H9 (cell line): Measurements from ENCODE around the gene CDH4. TPM values are rescaled to one million over a fixed set of nuclear protein-coding genes. Genes with fewer than 3 reads are reported as not detected.

ENCODE experiments used
- DNase-seq: peaks from one replicate; pipeline ENCODE4 v3.0.0-alpha.2; 2017
- H2AFZ ChIP-seq: one replicate; pipeline ENCODE4 v1.6.1; 2013; ENCODE audit warnings: mild to moderate bottlenecking, low read length, control low read depth, moderate library complexity
- H2AK5ac ChIP-seq: 2 replicates; pipeline ENCODE4 v1.6.1; 2013; ENCODE audit warnings: low read length, control low read depth, mixed read lengths; ENCODE audit not compliant: insufficient read length
- H2BK120ac ChIP-seq: one replicate; pipeline ENCODE4 v1.6.1; 2013; ENCODE audit warnings: low read depth, mild to moderate bottlenecking, low read length, control low read depth, inconsistent platforms; ENCODE audit not compliant: poor library complexity, severe bottlenecking
- H2BK12ac ChIP-seq: 2 replicates; pipeline ENCODE4 v1.6.1; 2013; ENCODE audit warnings: low read length, control low read depth, mixed read lengths, low read depth; ENCODE audit not compliant: insufficient read length
- H2BK15ac ChIP-seq: 2 replicates; pipeline ENCODE4 v1.6.1; 2013; ENCODE audit warnings: low read depth, low read length, control low read depth
- H2BK20ac ChIP-seq: one replicate; pipeline ENCODE4 v1.6.1; 2013; ENCODE audit warnings: low read depth, mild to moderate bottlenecking, low read length, control low read depth, inconsistent platforms; ENCODE audit not compliant: poor library complexity, severe bottlenecking
- H2BK5ac ChIP-seq: 2 replicates; pipeline ENCODE4 v1.6.1; 2013; ENCODE audit warnings: low read length, control low read depth, mixed read lengths; ENCODE audit not compliant: insufficient read length
- H3K14ac ChIP-seq: 2 replicates; pipeline ENCODE4 v1.6.1; 2013; ENCODE audit warnings: low read length, control low read depth; ENCODE audit not compliant: insufficient read depth
- H3K18ac ChIP-seq: 2 replicates; pipeline ENCODE4 v1.6.1; 2013; ENCODE audit warnings: low read depth, mild to moderate bottlenecking, mixed read lengths, low read length, control low read depth; ENCODE audit not compliant: insufficient read length
- H3K23ac ChIP-seq: 2 replicates; pipeline ENCODE4 v1.6.1; 2013; ENCODE audit warnings: low read length, control low read depth, mixed read lengths, low read depth; ENCODE audit not compliant: insufficient read length
- H3K23me2 ChIP-seq: 2 replicates; pipeline ENCODE4 v1.6.1; 2013; ENCODE audit warnings: low read depth, mild to moderate bottlenecking, mixed read lengths, low read length, control low read depth; ENCODE audit not compliant: insufficient read length, poor library complexity, severe bottlenecking
- H3K27ac ChIP-seq: 2 replicates; pipeline ENCODE4 v1.5.1; 2013; ENCODE audit warnings: low read length, control low read depth, mixed read lengths, low read depth; ENCODE audit not compliant: insufficient read length
- H3K27me3 ChIP-seq: 2 replicates; pipeline ENCODE4 v1.6.1; 2013; ENCODE audit warnings: low read length, control low read depth, inconsistent platforms; ENCODE audit not compliant: insufficient read depth
- H3K4ac ChIP-seq: 2 replicates; pipeline ENCODE4 v1.6.1; 2013; ENCODE audit warnings: low read depth, mild to moderate bottlenecking, control low read depth, inconsistent platforms, low read length, moderate library complexity
- H3K4me1 ChIP-seq: 2 replicates; pipeline ENCODE4 v1.6.1; 2013; ENCODE audit warnings: low read length, control low read depth, inconsistent platforms; ENCODE audit not compliant: insufficient read depth
- H3K4me2 ChIP-seq: 2 replicates; pipeline ENCODE4 v1.6.1; 2013; ENCODE audit warnings: low read length, control low read depth, mixed read lengths; ENCODE audit not compliant: insufficient read length, insufficient read depth
- H3K56ac ChIP-seq: 2 replicates; pipeline ENCODE4 v1.6.1; 2013; ENCODE audit warnings: low read depth, mild to moderate bottlenecking, mixed read lengths, low read length, control low read depth; ENCODE audit not compliant: insufficient read length
- H3K79me1 ChIP-seq: 2 replicates; pipeline ENCODE4 v1.6.1; 2013; ENCODE audit warnings: low read depth, mild to moderate bottlenecking, moderate library complexity, low read length, control low read depth, inconsistent platforms; ENCODE audit not compliant: insufficient read depth, poor library complexity, severe bottlenecking
- H3K79me2 ChIP-seq: 2 replicates; pipeline ENCODE4 v1.6.1; 2013; ENCODE audit warnings: low read length, control low read depth, inconsistent platforms; ENCODE audit not compliant: insufficient read depth
- H3K9ac ChIP-seq: 2 replicates; pipeline ENCODE4 v1.6.1; 2013; ENCODE audit warnings: low read length, control low read depth, mixed read lengths; ENCODE audit not compliant: insufficient read length; ENCODE audit errors: extremely low read depth
- H3K9me3 ChIP-seq: one replicate; pipeline ENCODE4 v1.6.1; 2013; ENCODE audit warnings: low read depth, low read length, inconsistent platforms; ENCODE audit not compliant: control insufficient read depth
- H3T11ph ChIP-seq: one replicate; pipeline ENCODE4 v1.6.1; 2013; ENCODE audit warnings: mild to moderate bottlenecking, low read length, control low read depth, inconsistent platforms
- H4K20me1 ChIP-seq: one replicate; pipeline ENCODE4 v1.6.1; 2013; ENCODE audit not compliant: control insufficient read depth, insufficient read length, insufficient read depth
- H4K5ac ChIP-seq: 2 replicates; pipeline ENCODE4 v1.6.1; 2013; ENCODE audit warnings: low read depth, mild to moderate bottlenecking, mixed read lengths, low read length, control low read depth; ENCODE audit not compliant: insufficient read length
- H4K8ac ChIP-seq: replicated peaks from 2 replicates; pipeline ENCODE4 v1.6.1; 2013; ENCODE audit warnings: low read length, control low read depth, mixed read lengths, low read depth; ENCODE audit not compliant: insufficient read length
- H4K91ac ChIP-seq: 2 replicates; pipeline ENCODE4 v1.6.1; 2013; ENCODE audit warnings: low read depth, mild to moderate bottlenecking, moderate library complexity, mixed read lengths, low read length, control low read depth; ENCODE audit not compliant: insufficient read length
- H3K27ac Mint-ChIP-seq, 3 experiments: 2 replicates in 2 of 3; 3 replicates in 1 of 3; pipeline ENCODE4 v1.8.0; 2020 to 2021; ENCODE audit warnings: mixed read lengths in 3 of 3, mild to moderate bottlenecking in 1 of 3, moderate library complexity in 1 of 3
- H3K27me3 Mint-ChIP-seq: 2 replicates; pipeline ENCODE4 v1.8.0; 2021; ENCODE audit warnings: low read depth, mild to moderate bottlenecking, moderate library complexity, mixed read lengths
- H3K36me3 Mint-ChIP-seq, 3 experiments: 2 replicates in 2 of 3; 3 replicates in 1 of 3; pipeline ENCODE4 v1.8.0; 2020 to 2021; ENCODE audit warnings: low read depth in 3 of 3, mixed read lengths in 3 of 3; ENCODE audit not compliant: insufficient read depth in 1 of 3
- H3K4me1 Mint-ChIP-seq, 2 experiments: 2 replicates each; pipeline ENCODE4 v1.8.0; 2020; ENCODE audit warnings: mixed read lengths in 2 of 2
- H3K4me3 Mint-ChIP-seq, 2 experiments: 2 replicates in 1 of 2; 3 replicates in 1 of 2; pipeline ENCODE4 v1.8.0; 2020 to 2021; ENCODE audit warnings: mild to moderate bottlenecking in 2 of 2, mixed read lengths in 2 of 2, moderate library complexity in 1 of 2
- H3K9me3 Mint-ChIP-seq, 2 experiments: 2 replicates in 1 of 2; 3 replicates in 1 of 2; pipeline ENCODE4 v1.8.0; 2020; ENCODE audit warnings: mild to moderate bottlenecking in 2 of 2, mixed read lengths in 2 of 2, moderate library complexity in 1 of 2
- WGBS: extraction: QIAGEN DNeasy Blood & Tissue Kit; methylation state at CpG from one replicate; pipeline ENCODE4 v1.1.7; 2013; ENCODE audit warnings: missing lambda C conversion rate, low lambda C conversion rate, mixed read lengths; ENCODE audit not compliant: insufficient read length; ENCODE audit errors: extremely low coverage; 5-methylcytosine and 5-hydroxymethylcytosine counted together
- total RNA-seq: library from RNA; stranded (reverse); gene quantifications from 2 replicates; pipeline ENCODE4 v1.2.1, GENCODE V29; 2021
- TF ChIP-seq, protein P1 (sequence below): fragments of 200-600 bp; sonication (generic); conservative IDR thresholded peaks from 3 replicates; pipeline ENCODE4 v1.8.0; 2021; ENCODE audit warnings: antibody characterized with exemption, mild to moderate bottlenecking

The CDH4 gene
- total RNA-seq, 1 experiment from 2014 or later = 3.0 TPM

- no peak overlapping the region for H3K9ac ChIP-seq
- TF ChIP-seq, protein P1, sequence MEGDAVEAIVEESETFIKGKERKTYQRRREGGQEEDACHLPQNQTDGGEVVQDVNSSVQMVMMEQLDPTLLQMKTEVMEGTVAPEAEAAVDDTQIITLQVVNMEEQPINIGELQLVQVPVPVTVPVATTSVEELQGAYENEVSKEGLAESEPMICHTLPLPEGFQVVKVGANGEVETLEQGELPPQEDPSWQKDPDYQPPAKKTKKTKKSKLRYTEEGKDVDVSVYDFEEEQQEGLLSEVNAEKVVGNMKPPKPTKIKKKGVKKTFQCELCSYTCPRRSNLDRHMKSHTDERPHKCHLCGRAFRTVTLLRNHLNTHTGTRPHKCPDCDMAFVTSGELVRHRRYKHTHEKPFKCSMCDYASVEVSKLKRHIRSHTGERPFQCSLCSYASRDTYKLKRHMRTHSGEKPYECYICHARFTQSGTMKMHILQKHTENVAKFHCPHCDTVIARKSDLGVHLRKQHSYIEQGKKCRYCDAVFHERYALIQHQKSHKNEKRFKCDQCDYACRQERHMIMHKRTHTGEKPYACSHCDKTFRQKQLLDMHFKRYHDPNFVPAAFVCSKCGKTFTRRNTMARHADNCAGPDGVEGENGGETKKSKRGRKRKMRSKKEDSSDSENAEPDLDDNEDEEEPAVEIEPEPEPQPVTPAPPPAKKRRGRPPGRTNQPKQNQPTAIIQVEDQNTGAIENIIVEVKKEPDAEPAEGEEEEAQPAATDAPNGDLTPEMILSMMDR = no peak
- H4K20me1 ChIP-seq = no peaks in the 10 kb centered on the region
- H3K27me3 ChIP-seq = no peaks in the 10 kb centered on the region; the same call in 1 of the 2 replicates
- no peak overlapping the region for H2BK12ac ChIP-seq
- no peak overlapping the region for H2BK20ac ChIP-seq
- H4K5ac ChIP-seq = no peak overlapping the region
- peaks cover 8% of the 10 kb centered on the region for H3K9me3 ChIP-seq
- no peak for DNase-seq
- H3K23ac ChIP-seq = no peak overlapping the region
- H3K4me1 ChIP-seq = no peaks in the 10 kb centered on the region
- H3K18ac ChIP-seq = no peak overlapping the region
- H3K4me1 Mint-ChIP-seq = peaks cover 17 to 18% of the 10 kb centered on the region in 2 experiments
- no peaks in the 10 kb centered on the region for H3K79me1 ChIP-seq
- no peak overlapping the region for H3K4ac ChIP-seq
- H2BK5ac ChIP-seq = no peak overlapping the region
- no peak overlapping the region for H3K4me2 ChIP-seq
- H2AK5ac ChIP-seq = no peak overlapping the region
- H3K27ac ChIP-seq = no peak overlapping the region
- H3K56ac ChIP-seq = no peak overlapping the region
- H3K79me2 ChIP-seq = no peaks in the 10 kb centered on the region
- H4K8ac ChIP-seq = no peak overlapping the region
- peaks cover 8 to 17% (median 9%) of the 10 kb centered on the region in 3 experiments for H3K36me3 Mint-ChIP-seq
- no CpG with 5 or more reads among the region's 16 CpGs for WGBS
- no peak overlapping the region for H3K27ac Mint-ChIP-seq
- no peaks in the 10 kb centered on the region for H3K23me2 ChIP-seq
- peaks cover 14 to 15% of the 10 kb centered on the region in 2 experiments for H3K9me3 Mint-ChIP-seq
- H3K4me3 Mint-ChIP-seq = no peak overlapping the region
- no peak overlapping the region for H2AFZ ChIP-seq
- H3K27me3 Mint-ChIP-seq = peaks cover 47% of the 10 kb centered on the region
- H3T11ph ChIP-seq = no peak overlapping the region
- H2BK120ac ChIP-seq = no peak overlapping the region
- H4K91ac ChIP-seq = no peak overlapping the region
- no peak overlapping the region for H2BK15ac ChIP-seq
- no peak overlapping the region for H3K14ac ChIP-seq
Observed at GRCh38 chr20:61587681-61588289, 335.7 kb downstream of the CDH4 start.
